CD4-positive, alpha-beta T cell treated with Interleukin-17A for 1 hour (primary cell): ENCODE measurements around the gene OR2D2.
"Not testable (repeated sequence)": the region's sequence is repeated elsewhere in the genome, so short reads cannot be mapped to it uniquely, and the experiment has no call there.

ENCODE experiments used
- DNase-seq: peaks from one replicate; pipeline ENCODE4 v3.0.0-alpha.2; 2020

OR2D2 gene

DNA sequence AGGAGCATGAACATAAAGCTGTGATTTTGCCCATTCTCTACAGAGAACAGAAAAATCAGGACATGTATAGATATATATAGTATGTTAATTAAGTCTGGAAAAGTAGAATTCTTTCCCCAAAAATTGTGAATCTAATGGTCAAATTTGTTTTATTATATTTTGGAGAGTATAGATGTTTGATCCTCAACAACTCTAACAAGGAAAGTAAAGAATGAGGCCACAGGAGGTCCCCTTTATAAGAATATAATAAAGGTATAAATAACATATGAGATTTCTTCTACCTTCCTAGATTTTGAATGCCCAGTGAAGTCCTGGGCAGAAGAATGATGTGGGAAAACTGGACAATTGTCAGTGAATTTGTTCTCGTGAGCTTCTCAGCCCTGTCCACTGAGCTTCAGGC lies 16.0 kb downstream of the OR2D2 start, which contains the start of gene OR10A4:
TSS of gene OR10A4 (plus strand) at position 301 of the 400 bp plus-strand sequence. CDS start at position 324, 23 bp downstream.
- DNase-seq, result no peak

DNA sequence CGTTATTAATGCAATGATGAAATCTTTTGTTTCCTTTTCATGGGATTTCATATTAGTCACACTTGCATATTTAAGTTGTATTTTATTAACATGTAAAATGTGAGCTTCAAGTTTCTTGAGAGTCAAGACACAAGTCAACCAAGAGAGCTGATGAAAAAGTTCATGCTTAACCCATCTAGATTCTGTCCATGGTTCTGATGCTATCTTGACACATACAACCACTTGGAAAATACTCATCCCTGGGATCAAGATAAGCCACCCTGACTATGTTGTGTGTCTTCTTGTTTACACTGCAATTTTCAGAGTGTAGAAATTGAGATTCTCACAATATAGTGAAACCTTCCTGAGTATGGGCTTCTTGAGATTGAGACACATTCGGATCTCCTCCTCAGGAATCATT lies 16.5 kb downstream of the OR2D2 start:
- no peak for DNase-seq

DNA sequence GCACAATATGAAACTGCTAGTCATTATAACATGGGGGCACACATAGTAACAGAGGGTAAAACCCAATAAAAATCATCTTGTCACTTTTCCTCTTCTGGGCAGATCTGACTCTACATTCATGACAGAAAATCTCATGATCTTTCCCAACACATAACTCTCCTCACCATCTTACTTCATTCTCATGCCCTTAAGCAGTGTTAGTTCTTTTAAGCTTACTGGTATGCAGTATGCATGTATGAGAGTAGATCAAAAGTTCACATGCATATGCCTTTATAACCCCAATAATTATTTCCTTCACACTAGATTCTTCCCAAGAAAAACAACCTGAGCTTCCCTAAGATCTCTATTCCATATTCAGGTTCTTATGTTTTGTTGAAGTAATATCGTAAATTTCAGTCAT lies 21.0 kb downstream of the OR2D2 start:
- no peak for DNase-seq

DNA sequence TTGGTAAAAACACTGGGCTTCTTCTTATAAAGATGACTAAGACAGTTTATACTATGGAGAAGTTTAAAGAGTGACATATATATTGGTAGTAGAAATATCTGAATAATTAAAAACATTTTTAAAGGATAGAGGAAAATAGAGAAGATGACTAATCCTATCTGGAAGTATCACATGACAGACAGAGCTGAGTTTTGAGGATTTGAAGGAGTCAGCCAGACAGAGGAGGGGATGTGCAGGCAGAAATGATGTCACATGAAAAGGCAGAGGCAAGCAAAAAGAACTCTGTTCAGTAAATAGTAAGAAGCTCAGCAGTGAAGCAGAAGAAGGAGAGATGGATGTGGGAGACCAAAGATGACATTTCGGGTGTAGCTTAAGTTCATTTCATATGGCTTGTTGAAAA lies 27.9 kb downstream of the OR2D2 start:
- no peak for DNase-seq

DNA sequence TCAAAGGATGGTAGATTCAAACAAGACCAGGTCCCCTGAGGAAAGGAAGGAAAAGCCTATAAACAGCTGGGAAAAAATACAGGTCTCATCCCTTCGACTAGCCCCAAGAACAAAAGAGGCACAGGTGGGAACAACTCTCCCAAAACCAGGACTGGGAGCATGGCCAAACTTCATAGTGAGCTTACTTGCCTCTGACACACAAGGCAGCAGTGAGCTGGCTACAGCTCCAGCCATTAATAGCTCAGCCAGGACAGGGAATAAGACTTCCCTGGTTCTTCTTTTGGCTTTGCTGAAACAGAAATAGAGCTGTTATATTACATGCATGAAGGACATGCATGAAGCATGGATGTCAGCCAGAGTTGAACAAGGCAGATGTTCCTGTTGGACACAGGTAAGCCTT lies 29.3 kb downstream of the OR2D2 start, which contains the start of gene OR10A2:
TSS of gene OR10A2 (plus strand) at position 97 of the 400 bp plus-strand sequence. CDS start 6,698 bp downstream, outside the sequence.
- DNase-seq, result no peak

DNA sequence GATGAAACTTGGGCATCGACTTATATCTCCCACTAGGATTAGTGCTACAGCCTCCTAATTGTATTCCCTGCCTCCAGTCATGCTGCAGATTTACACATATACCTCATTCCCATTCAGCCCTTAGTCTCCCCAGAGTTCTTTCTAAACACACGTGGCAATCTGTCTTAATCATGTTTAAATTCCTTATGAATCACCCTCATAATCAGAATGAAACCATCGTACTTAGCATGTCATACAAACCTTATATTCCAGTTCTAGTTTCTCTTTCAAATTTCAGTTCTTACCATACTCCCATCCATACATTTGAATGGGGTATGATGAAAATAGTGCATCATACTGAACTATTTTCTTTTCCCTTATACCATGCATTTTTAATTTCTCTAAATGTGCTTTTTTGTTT lies 35.4 kb downstream of the OR2D2 start:
- DNase-seq, result no peak

DNA sequence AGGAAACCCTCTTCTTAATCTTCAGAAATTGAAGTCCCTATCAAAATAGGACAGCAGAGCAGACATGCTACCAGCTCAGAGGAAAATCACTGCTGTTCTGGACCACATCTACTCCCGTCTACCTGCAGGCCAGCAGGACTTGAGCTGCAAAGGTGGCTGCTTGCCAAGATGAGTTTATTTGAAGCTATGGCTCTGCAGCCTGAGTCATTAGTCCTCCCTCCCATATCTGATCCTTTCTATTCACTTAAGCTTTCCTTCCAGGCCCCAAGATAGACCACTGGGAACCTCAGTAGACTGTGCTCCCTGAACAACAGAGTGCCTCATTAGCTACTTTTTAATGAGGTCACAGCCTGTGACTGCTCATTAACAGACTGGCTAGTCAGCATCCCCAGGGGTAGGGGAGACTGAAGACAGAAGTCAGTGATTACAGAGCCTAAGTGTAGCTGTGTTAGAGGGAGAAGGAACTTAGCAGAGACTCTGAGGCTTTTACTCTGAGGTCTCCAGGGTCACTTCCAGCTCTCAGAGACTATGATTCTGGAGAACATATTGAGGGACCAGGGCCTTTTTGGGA lies 36.2 kb downstream of the OR2D2 start:
- no peak for DNase-seq

DNA sequence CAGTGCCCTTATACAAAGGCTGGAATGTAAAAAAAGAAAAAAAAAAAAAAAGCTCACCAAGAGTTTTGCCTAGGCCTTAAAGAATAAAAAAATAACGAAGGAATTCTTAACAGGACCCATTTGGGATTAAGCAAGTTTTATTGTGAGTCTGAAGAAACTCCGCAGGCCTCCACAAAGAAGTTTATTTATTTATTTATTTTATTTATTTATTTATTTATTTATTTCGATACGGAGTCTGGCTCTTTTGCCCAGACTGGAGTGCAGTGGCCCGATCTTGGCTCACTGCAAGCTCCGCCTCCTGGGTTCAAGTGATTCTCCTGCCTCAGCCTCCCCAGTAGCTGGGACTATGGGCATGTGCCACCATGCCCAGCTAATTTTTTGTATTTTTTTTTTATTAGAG lies 37.5 kb downstream of the OR2D2 start:
- not testable (repeated sequence) for DNase-seq

DNA sequence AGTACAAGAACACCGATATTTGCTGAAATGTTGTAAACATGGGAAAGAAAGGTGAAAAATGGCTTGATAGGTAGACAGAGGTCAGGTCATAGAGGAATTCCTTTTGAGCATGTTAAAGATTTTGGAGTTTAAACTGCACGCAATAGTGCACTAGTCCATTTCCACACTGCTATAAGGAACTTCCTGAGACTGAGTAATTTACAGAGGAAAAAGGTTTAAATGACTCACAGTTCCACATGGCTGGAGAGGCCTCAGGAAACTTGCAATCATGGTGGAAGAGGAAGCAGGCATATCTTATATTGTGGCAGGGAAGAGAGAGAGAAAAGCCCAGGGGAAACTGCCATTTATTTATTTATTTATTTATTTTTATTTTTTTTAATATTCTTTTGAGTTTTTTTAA lies 41.8 kb downstream of the OR2D2 start:
- no peak for DNase-seq

DNA sequence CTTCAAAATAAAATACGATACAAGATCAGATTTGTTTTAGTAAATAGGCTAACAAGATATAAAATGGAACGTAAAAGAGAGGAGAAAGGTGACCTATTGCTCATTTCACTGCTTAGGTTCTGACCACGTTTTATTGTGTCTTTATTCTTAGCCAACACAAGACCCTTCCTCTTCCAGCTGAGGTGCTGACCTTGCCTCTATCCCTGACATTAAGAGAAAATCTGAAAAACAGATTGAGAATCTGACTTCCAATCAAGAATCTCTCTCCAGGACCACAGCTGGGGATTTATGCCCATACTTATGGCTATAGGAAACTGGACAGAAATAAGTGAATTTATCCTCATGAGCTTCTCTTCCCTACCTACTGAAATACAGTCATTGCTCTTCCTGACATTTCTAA lies 46.9 kb downstream of the OR2D2 start, which contains the start of gene OR10A5:
TSS of gene OR10A5 (plus strand) at position 301 of the 400 bp plus-strand sequence. CDS start at position 301, 0 bp downstream.
- no peak for DNase-seq

DNA sequence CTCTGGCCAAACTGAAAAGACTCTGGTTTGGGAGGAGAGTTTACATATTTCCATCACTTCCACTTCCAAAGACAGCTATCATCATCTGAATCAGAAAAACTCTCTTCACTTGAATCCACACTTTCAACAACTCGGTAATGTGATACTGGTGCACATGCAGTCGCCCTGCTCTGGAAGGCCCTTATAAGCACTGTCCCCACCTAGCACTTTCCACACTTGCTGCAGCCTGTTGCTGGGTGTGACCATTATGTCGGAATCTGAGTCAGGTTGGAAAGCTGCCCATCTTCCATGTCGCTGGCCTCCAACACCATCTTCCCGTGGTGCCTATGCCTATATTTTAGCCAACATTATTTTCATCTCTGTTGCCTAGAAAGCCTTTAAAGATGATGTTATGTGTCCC lies 47.9 kb downstream of the OR2D2 start:
- no peak for DNase-seq

DNA sequence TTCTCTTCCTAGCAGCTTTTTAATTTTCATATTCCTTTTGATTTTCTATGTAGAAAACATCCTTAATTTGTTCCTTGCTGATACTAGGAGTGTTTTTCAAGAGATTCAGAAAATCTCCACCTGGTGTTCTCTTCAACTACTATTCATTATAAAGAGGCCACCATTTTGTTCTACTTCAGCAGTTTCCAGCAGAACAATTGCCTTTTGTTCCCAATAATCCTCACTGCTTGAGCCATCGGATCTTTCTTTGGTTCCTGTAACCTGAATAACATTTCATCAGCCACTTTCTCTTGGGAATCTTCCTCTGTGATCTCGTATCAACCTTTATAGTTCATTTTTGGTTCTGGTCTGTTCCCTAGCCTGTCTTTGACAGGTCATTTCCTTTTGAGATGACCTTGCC lies 48.6 kb downstream of the OR2D2 start:
- DNase-seq, result no peak

DNA sequence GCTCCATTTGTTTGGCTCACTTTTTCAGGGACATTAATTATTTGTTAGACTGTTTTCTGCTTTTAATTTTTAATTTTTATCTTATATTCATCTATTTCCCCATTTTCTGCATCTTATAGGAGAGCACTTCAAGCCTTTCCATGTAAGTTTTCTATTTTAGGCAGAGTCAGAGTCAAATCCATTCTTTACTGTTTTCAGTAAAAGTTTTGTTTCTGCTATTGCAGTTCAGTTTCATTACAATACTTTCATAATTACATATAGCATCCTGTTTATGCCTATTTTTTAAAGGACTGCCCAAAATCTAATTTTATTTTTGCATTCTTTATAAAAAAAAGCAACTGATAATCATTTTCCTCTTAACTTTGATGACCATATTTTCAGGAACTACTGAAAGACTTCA lies 50.6 kb downstream of the OR2D2 start:
- no peak for DNase-seq
